Ishikawa (cell line): Measurements from ENCODE around the gene MUSK.

Experiments
- CEBPB ChIP-seq: IDR thresholded peaks from 2 replicates; pipeline ENCODE4 v1.6.1; 2012
- CREB1 ChIP-seq: IDR thresholded peaks from 2 replicates; pipeline ENCODE4 v1.6.1; 2012; ENCODE audit warnings: low read depth
- EGR1 ChIP-seq: IDR thresholded peaks from 2 replicates; pipeline ENCODE4 v1.6.1; 2012
- EP300 ChIP-seq: IDR thresholded peaks from 2 replicates; pipeline ENCODE4 v1.6.1; 2012; ENCODE audit warnings: borderline replicate concordance
- FOXM1 ChIP-seq: IDR thresholded peaks from 2 replicates; pipeline ENCODE4 v1.6.1; 2012; ENCODE audit warnings: low read depth, borderline replicate concordance
- NFIC ChIP-seq: IDR thresholded peaks from 2 replicates; pipeline ENCODE4 v1.6.1; 2012
- RAD21 ChIP-seq: IDR thresholded peaks from 2 replicates; pipeline ENCODE4 v1.6.1; 2012; ENCODE audit warnings: low read depth
- TAF1 ChIP-seq: IDR thresholded peaks from 2 replicates; pipeline ENCODE4 v1.6.1; 2012; ENCODE audit warnings: low read depth, mild to moderate bottlenecking
- TCF12 ChIP-seq: IDR thresholded peaks from 2 replicates; pipeline ENCODE4 v1.6.1; 2012; ENCODE audit warnings: low read depth
- TEAD4 ChIP-seq: IDR thresholded peaks from 2 replicates; pipeline ENCODE4 v1.6.1; 2012
- YY1 ChIP-seq: IDR thresholded peaks from 2 replicates; pipeline ENCODE4 v1.6.1; 2012; ENCODE audit warnings: low read depth
- ZBTB7A ChIP-seq: IDR thresholded peaks from 2 replicates; pipeline ENCODE4 v1.6.1; 2012; ENCODE audit warnings: low read depth
- TF ChIP-seq, protein P1 (sequence below): IDR thresholded peaks from 2 replicates; pipeline ENCODE4 v1.6.1; 2012; ENCODE audit warnings: low read depth, mild to moderate bottlenecking
- TF ChIP-seq, protein P2 (sequence below): IDR thresholded peaks from 2 replicates; pipeline ENCODE4 v1.6.1; 2012
- TF ChIP-seq, protein P3 (sequence below): IDR thresholded peaks from 2 replicates; pipeline ENCODE4 v1.6.1; 2012

Gene MUSK

DNA sequence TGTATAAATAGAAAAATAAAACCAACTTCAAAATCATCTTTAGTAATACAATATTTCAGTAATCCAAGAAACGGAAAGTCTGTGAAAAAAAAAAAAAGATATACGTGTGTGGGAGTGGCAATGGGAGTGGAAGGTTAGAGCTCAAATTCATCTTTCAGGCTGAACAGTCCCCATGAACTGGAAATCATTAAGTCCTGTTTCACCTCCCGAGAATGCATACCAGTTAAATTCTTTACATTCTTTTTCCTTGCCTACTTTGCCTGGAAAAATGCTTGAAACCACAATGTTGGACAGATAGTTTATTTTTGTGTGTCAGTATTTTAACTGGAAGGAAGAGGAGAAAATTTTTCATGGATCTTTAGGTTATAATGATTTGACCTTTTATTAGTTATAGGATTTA is 166.8 kb downstream of the MUSK start:
- peak; percentile 76 for TF ChIP-seq TEAD4
- TF ChIP-seq YY1, result no peak

DNA sequence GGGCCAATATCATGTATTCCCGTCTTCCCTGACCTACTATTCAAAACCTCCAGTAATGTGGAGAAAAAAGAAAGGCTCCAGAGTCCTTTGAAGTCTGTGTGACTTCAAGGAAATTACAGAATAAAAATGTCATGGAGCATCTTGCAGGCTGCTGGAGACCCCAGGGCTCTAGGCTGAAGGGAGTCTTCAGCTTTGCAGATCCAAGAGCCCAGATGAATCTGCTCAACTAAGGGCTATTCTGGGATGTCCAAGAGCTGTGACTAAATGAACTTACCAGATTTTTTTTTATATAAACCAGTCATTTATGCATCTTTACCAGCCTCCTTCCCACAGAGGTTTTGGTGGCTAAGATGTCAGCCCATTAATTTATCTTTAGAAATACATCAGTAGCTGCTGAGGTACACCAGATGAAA is 167.3 kb downstream of the MUSK start:
- no peak for TF ChIP-seq CREB1
- TF ChIP-seq, protein P1, sequence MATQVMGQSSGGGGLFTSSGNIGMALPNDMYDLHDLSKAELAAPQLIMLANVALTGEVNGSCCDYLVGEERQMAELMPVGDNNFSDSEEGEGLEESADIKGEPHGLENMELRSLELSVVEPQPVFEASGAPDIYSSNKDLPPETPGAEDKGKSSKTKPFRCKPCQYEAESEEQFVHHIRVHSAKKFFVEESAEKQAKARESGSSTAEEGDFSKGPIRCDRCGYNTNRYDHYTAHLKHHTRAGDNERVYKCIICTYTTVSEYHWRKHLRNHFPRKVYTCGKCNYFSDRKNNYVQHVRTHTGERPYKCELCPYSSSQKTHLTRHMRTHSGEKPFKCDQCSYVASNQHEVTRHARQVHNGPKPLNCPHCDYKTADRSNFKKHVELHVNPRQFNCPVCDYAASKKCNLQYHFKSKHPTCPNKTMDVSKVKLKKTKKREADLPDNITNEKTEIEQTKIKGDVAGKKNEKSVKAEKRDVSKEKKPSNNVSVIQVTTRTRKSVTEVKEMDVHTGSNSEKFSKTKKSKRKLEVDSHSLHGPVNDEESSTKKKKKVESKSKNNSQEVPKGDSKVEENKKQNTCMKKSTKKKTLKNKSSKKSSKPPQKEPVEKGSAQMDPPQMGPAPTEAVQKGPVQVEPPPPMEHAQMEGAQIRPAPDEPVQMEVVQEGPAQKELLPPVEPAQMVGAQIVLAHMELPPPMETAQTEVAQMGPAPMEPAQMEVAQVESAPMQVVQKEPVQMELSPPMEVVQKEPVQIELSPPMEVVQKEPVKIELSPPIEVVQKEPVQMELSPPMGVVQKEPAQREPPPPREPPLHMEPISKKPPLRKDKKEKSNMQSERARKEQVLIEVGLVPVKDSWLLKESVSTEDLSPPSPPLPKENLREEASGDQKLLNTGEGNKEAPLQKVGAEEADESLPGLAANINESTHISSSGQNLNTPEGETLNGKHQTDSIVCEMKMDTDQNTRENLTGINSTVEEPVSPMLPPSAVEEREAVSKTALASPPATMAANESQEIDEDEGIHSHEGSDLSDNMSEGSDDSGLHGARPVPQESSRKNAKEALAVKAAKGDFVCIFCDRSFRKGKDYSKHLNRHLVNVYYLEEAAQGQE, result no peak
- TF ChIP-seq CEBPB, result no peak
- no peak for TF ChIP-seq EP300

DNA sequence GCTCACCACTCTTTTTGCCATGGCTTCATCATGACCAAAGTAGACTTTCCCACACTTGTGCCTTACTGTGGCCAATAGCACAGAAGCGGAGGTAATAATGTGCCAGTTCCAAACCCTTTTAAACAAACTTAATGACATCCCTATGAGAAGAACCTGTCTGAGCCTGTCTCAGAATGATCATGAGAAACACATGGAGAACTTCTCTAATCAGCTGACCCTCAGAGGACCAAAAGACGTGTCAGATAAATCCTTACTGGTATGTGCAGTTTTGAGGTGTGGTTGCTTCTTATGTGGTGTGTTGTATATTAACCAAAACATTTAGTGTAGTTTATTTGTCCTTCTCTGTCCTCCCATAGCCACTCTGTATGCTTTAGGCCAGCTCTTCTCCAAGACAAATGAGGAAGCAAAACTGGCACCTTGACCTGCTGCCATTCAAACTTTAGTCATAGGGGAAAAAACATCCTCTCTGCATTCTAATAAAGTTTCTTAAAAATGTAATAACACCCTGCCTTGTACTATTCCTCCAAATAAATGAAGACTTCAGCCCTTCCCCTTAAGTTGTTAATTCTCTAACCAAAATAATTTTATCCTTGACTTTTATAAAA is 168.9 kb downstream of the MUSK start:
- TF ChIP-seq YY1 (no peak), TEAD4 (no peak), ZBTB7A (no peak), CREB1 (no peak), TCF12 (no peak), TAF1 (no peak), CEBPB (no peak), FOXM1 (no peak), EGR1 (no peak), RAD21 (no peak), NFIC (no peak), EP300 (no peak)
- TF ChIP-seq, protein P1, result no peak
- TF ChIP-seq, protein P2, sequence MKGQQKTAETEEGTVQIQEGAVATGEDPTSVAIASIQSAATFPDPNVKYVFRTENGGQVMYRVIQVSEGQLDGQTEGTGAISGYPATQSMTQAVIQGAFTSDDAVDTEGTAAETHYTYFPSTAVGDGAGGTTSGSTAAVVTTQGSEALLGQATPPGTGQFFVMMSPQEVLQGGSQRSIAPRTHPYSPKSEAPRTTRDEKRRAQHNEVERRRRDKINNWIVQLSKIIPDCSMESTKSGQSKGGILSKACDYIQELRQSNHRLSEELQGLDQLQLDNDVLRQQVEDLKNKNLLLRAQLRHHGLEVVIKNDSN, result no peak
- TF ChIP-seq, protein P3, sequence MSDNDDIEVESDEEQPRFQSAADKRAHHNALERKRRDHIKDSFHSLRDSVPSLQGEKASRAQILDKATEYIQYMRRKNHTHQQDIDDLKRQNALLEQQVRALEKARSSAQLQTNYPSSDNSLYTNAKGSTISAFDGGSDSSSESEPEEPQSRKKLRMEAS, result no peak

DNA sequence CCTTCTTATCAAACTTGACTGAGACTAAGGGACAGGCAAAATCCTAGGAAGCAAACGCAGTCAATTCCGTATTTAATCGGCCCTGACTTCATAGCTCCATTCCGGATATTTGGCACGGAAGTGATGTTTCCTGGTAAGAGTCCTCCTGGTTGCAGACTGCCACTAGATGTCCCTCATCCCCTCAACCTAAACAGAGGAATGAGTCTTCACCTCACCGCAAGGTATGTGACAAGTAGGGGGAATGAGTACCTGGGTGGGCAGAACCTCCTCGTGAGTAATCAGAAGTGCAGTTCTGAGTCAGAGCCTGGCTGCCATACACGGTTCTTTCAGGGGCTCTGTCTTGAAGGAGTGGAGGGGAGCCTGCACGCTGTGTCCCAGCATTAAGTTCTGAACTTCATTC is 173.6 kb downstream of the MUSK start:
- TF ChIP-seq EP300 (no peak), CEBPB (no peak), NFIC (no peak), TEAD4 (no peak), FOXM1 (no peak), YY1 (no peak), EGR1 (no peak), ZBTB7A (no peak), TCF12 (no peak)
- TF ChIP-seq, protein P3, result no peak
- TF ChIP-seq, protein P2, result no peak
- TF ChIP-seq, protein P1, result no peak

DNA sequence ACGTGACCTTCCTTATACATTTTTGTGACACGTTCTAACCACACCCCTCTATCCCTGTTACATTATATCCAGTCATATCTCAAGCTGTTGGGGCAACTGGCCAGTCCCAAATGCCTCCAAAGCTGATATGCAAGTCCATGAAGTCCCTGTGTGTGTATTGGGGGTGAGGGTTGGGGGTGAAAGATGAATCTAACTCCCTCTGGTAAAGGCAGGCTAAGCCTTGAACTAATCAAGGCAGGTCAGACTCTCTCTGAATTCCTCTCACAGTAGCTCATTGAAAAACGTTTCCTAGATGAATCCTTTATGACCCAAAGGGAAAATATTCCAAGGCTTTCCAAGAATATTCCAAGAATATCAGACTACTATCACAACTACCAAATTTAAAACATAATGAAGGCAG is 174.4 kb downstream of the MUSK start:
- TF ChIP-seq RAD21 (no peak), EGR1 (no peak), EP300 (no peak), CEBPB (no peak), ZBTB7A (no peak), CREB1 (no peak), TEAD4 (no peak), TAF1 (no peak), NFIC (no peak), TCF12 (no peak)
- TF ChIP-seq, protein P3, result no peak
- TF ChIP-seq, protein P2, result no peak
- TF ChIP-seq, protein P1, result no peak
